ENCODE data around the gene DDX10.

DNA sequence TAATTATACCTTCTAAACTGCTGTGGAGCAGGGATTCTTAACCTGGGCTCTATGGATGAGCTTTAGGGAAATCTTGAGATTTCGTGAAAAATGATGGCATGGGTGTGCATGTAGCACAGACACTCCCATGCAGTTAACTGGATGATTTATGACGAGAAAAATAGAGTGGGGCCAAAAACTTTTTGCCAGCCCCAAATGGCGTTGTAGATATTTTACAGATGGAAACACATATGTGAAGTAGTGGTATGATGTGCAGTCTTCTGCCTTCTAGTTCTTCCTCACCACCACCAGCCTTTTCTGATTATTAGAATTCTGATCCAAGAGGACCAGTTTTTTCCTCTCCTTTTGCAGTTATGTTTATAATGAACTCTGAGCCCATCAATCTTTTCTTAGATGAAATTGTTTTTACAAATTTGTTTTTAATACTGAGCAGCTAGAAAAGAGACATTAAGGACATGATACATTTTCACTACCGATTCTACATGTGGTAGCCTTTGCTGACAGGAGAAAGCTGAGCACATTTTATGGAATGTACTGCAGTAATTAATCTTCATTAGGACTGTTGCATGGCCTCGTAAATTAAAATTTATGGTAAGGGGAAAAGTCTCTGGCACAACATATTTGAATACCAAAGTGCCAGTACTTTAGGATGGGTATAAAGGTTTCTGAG is 261.4 kb downstream of the DDX10 start:
- TF ChIP-seq EZH2 (IDR thresholded peaks at IDR 0.05; ENCODE audit: low read length) = no peak
- TF ChIP-seq, protein P1, sequence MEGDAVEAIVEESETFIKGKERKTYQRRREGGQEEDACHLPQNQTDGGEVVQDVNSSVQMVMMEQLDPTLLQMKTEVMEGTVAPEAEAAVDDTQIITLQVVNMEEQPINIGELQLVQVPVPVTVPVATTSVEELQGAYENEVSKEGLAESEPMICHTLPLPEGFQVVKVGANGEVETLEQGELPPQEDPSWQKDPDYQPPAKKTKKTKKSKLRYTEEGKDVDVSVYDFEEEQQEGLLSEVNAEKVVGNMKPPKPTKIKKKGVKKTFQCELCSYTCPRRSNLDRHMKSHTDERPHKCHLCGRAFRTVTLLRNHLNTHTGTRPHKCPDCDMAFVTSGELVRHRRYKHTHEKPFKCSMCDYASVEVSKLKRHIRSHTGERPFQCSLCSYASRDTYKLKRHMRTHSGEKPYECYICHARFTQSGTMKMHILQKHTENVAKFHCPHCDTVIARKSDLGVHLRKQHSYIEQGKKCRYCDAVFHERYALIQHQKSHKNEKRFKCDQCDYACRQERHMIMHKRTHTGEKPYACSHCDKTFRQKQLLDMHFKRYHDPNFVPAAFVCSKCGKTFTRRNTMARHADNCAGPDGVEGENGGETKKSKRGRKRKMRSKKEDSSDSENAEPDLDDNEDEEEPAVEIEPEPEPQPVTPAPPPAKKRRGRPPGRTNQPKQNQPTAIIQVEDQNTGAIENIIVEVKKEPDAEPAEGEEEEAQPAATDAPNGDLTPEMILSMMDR (optimal IDR thresholded peaks at IDR 0.05 in 1 of 3, IDR thresholded peaks at IDR 0.05 in 1 of 3, conservative IDR thresholded peaks at IDR 0.05 in 1 of 3; ENCODE audit: extremely low read depth in 1 of 3, insufficient read depth in 2 of 3, low read length in 3 of 3) = no peak
